HCT116 (cell line): ENCODE results near the gene SPATA16. TPM values are rescaled to one million over a fixed set of nuclear protein-coding genes. Genes with fewer than 3 reads are reported as not detected.

ENCODE experiments used
- ATAC-seq: fragments of 200-7000 bp; cut with Tn5 transposase; 2 replicates; pipeline ENCODE4 v1.9.1; 2020; ENCODE audit warnings: mild to moderate bottlenecking, moderate library complexity
- BruUV-seq: library from RNA; stranded (reverse); fragments of 400-500 nt; replicated peaks from 2 replicates; lab custom pipeline; 2021; lab: Mats Ljungman, UMichigan
- CTCF ChIA-PET: fragments of 300-600 bp; sonication (Branson Sonifier 250); formaldehyde crosslinking; loops from one replicate; lab custom pipeline; 2021; ENCODE audit warnings: antibody characterized with exemption; lab: Charles Lee
- POLR2A ChIA-PET: fragments of 300-600, 350-600 bp; sonication (Branson Sonifier 250); formaldehyde crosslinking; loops from one replicate; lab custom pipeline; 2021; ENCODE audit warnings: antibody characterized with exemption; lab: Charles Lee
- RAD21 ChIA-PET, 2 experiments: fragments of 300-600 bp; sonication (Branson Sonifier 250); formaldehyde crosslinking; loops; one replicate each; lab custom pipeline; 2023; ENCODE audit warnings: low total read pairs in 2 of 2; ENCODE audit not compliant: uncharacterized antibody in 2 of 2, unreplicated experiment in 2 of 2, low non-redundant PET in 1 of 2; lab: Charles Lee
- DNase-seq: peaks from one replicate; pipeline ENCODE4 v3.0.0-alpha.2; 2010; ENCODE audit warnings: low read depth, low spot score
- H2AFZ ChIP-seq: fragments of 200-600 bp; shearing (Covaris generic), sonication (generic); 2 replicates; pipeline ENCODE4 v1.6.1; 2017; ENCODE audit warnings: low read depth, mixed run types, mixed read lengths, antibody characterized with exemption, low read length; ENCODE audit not compliant: poor library complexity, severe bottlenecking
- H3K27ac ChIP-seq: 2 replicates; pipeline ENCODE4 v1.5.1; 2012; ENCODE audit warnings: low read depth, low read length
- H3K27me3 ChIP-seq: fragments of 200-600 bp; sonication (generic); 2 replicates; pipeline ENCODE4 v1.6.1; 2016; ENCODE audit warnings: mixed run types, low read length, mixed read lengths; ENCODE audit not compliant: insufficient read depth
- H3K36me3 ChIP-seq, 2 experiments: fragments of 200-500 bp in 1 of 2; fragments of 200-600 bp in 1 of 2; sonication (Bioruptor generic) in 1 of 2; sonication (generic) in 1 of 2; 2 replicates each; pipeline versions ENCODE4 v1.5.1 to v1.6.1; 2014 to 2016; ENCODE audit warnings: low read length in 2 of 2, inconsistent platforms in 1 of 2, mixed read lengths in 1 of 2, mixed run types in 1 of 2; ENCODE audit not compliant: insufficient read depth in 2 of 2, control insufficient read depth in 1 of 2
- H3K4me1 ChIP-seq, 2 experiments: fragments of 200-600 bp in 1 of 2; sonication (generic) in 1 of 2; 2 replicates each; pipeline versions ENCODE4 v1.5.1 to v1.6.1; 2012 to 2017; ENCODE audit warnings: low read length in 2 of 2, inconsistent platforms in 1 of 2, mild to moderate bottlenecking in 1 of 2, mixed read lengths in 1 of 2, mixed run types in 1 of 2, moderate library complexity in 1 of 2; ENCODE audit not compliant: insufficient read depth in 2 of 2, control insufficient read depth in 1 of 2
- H3K4me2 ChIP-seq: fragments of 200-600 bp; sonication (generic); 2 replicates; pipeline ENCODE4 v1.6.1; 2017; ENCODE audit warnings: mixed run types, low read length, mixed read lengths
- H3K4me3 ChIP-seq, 2 experiments: fragments of 200-600 bp in 1 of 2; sonication (generic) in 1 of 2; replicated peaks in 1 of 2; 2 replicates each; pipeline ENCODE4 v1.5.1; 2011 to 2016; ENCODE audit warnings: low read length in 2 of 2, control low read depth in 1 of 2, low read depth in 1 of 2, mild to moderate bottlenecking in 1 of 2, mixed read lengths in 1 of 2, mixed run types in 1 of 2
- H3K79me2 ChIP-seq: fragments of 200-600 bp; sonication (generic); 2 replicates; pipeline ENCODE4 v1.6.1; 2017; ENCODE audit warnings: mild to moderate bottlenecking, mixed run types, low read length, moderate library complexity, mixed read lengths; ENCODE audit not compliant: insufficient read depth
- H3K9ac ChIP-seq: fragments of 200-600 bp; sonication (generic); 2 replicates; pipeline ENCODE4 v1.6.1; 2016; ENCODE audit warnings: low read length, mixed read lengths
- H3K9me2 ChIP-seq: fragments of 200-600 bp; sonication (generic), shearing (Covaris generic); 2 replicates; pipeline ENCODE4 v1.6.1; 2017; ENCODE audit warnings: mixed run types, mild to moderate bottlenecking, moderate library complexity; ENCODE audit not compliant: insufficient read depth
- H3K9me3 ChIP-seq, 2 experiments: fragments of 200-500 bp in 1 of 2; fragments of 200-600 bp in 1 of 2; sonication (Bioruptor generic) in 1 of 2; sonication (generic) in 1 of 2; 2 replicates each; pipeline ENCODE4 v1.6.1; 2014 to 2017; ENCODE audit warnings: low read length in 2 of 2, mixed read lengths in 2 of 2, inconsistent platforms in 1 of 2, low read depth in 1 of 2, mild to moderate bottlenecking in 1 of 2, mixed run types in 1 of 2, moderate library complexity in 1 of 2; ENCODE audit not compliant: control insufficient read depth in 1 of 2, insufficient read depth in 1 of 2
- H4K20me1 ChIP-seq: fragments of 200-600 bp; sonication (generic), shearing (Covaris generic); 2 replicates; pipeline ENCODE4 v1.6.1; 2017; ENCODE audit warnings: mixed run types, mild to moderate bottlenecking, moderate library complexity; ENCODE audit not compliant: insufficient read depth
- CBX3 ChIP-seq: IDR thresholded peaks from 2 replicates; pipeline ENCODE4 v1.6.1; 2012; ENCODE audit warnings: low read depth
- CEBPB ChIP-seq: IDR thresholded peaks from 2 replicates; pipeline ENCODE4 v1.6.1; 2012; ENCODE audit warnings: low read depth
- EGR1 ChIP-seq: IDR thresholded peaks from 2 replicates; pipeline ENCODE4 v1.6.1; 2012; ENCODE audit warnings: low read depth
- ELF1 ChIP-seq: IDR thresholded peaks from 2 replicates; pipeline ENCODE4 v1.6.1; 2012; ENCODE audit warnings: low read depth, borderline replicate concordance
- EZH2 ChIP-seq: fragments of 200-600 bp; sonication (generic); IDR thresholded peaks from 2 replicates; pipeline ENCODE4 v1.6.1; 2017; ENCODE audit warnings: antibody characterized with exemption, mixed run types
- EZH2phosphoT487 ChIP-seq: fragments of 200-600 bp; IDR thresholded peaks from 2 replicates; pipeline ENCODE4 v1.6.1; 2018; ENCODE audit warnings: antibody characterized with exemption, borderline replicate concordance
- FOSL1 ChIP-seq: IDR thresholded peaks from 2 replicates; pipeline ENCODE4 v1.6.1; 2012; ENCODE audit warnings: low read depth
- JUND ChIP-seq: IDR thresholded peaks from 2 replicates; pipeline ENCODE4 v1.6.1; 2012
- POLR2A ChIP-seq: IDR thresholded peaks from 2 replicates; pipeline ENCODE4 v1.7.0; 2011; ENCODE audit warnings: borderline replicate concordance; ENCODE audit not compliant: insufficient read depth, insufficient read length; ENCODE audit errors: extremely low read depth
- POLR2AphosphoS5 ChIP-seq: IDR thresholded peaks from 2 replicates; pipeline ENCODE4 v1.6.1; 2011; ENCODE audit warnings: mild to moderate bottlenecking, low read depth, low read length, moderate library complexity
- RAD21 ChIP-seq: IDR thresholded peaks from 2 replicates; pipeline ENCODE4 v1.6.1; 2012; ENCODE audit warnings: low read depth, mild to moderate bottlenecking
- SIN3A ChIP-seq: IDR thresholded peaks from 2 replicates; pipeline ENCODE4 v1.6.1; 2012; ENCODE audit warnings: low read depth
- YY1 ChIP-seq: IDR thresholded peaks from 2 replicates; pipeline ENCODE4 v1.6.1; 2011; ENCODE audit warnings: low read length, low read depth, moderate library complexity, mild to moderate bottlenecking; ENCODE audit not compliant: insufficient replicate concordance; ENCODE audit errors: extremely low read depth
- ZNF274 ChIP-seq: fragments of 200-500 bp; sonication (Bioruptor generic); IDR thresholded peaks from 2 replicates; pipeline ENCODE4 v1.6.1; 2014; ENCODE audit warnings: mild to moderate bottlenecking, low read depth, low read length, inconsistent platforms
- intact Hi-C: fragments of 100-400 bp; cut with micrococcal nuclease; formaldehyde crosslinking; loops from 2 replicates; pipeline ENCODE4 v1.10.0; 2022
- total RNA-seq: library from RNA; stranded (reverse); gene quantifications from one replicate; pipeline ENCODE4 v1.2.1, GENCODE V29; 2021; ENCODE audit not compliant: unreplicated experiment
- TF ChIP-seq, protein P1 (sequence below), 3 experiments: fragments of 200-600 bp in 1 of 3; sonication (generic) in 1 of 3; IDR thresholded peaks in 2 of 3; conservative IDR thresholded peaks in 1 of 3; 2 replicates each; pipeline ENCODE4 v1.5.1; 2012 to 2017; ENCODE audit warnings: low read depth in 2 of 3, low read length in 2 of 3, antibody characterized with exemption in 1 of 3, borderline replicate concordance in 1 of 3, control low read depth in 1 of 3, mild to moderate bottlenecking in 1 of 3, mixed read lengths in 1 of 3, mixed run types in 1 of 3, moderate library complexity in 1 of 3; ENCODE audit not compliant: insufficient read depth in 1 of 3
- TF ChIP-seq, protein P2 (sequence below): IDR thresholded peaks from 2 replicates; pipeline ENCODE4 v1.6.1; 2012; ENCODE audit warnings: low read depth

The SPATA16 gene
- total RNA-seq, 1 experiment from 2014 or later = not detected

DNA sequence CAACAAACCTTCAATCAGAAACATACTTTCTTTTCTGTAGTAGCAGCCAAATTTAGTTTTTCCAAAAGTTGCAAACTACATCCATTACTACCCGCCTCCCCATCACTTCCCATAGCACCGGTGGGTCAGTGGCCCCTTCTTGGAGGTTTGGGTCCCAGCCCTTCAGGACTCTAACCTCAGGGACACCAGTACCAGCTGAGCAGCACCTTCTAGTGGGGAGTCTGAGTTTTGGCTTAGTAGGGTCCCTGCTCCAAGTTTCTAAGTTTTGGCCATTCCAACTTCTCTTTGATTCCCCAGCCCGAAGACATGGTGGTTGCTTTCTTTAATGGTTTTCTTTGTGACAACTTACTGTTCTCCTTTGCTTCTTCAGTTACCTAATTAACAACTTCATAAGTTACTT, 229.9 kb downstream of the SPATA16 start:
- H3K27ac ChIP-seq = no peak overlapping the region
- no peaks in the 10 kb centered on the region for H3K79me2 ChIP-seq
- ATAC-seq = no peak
- H3K4me2 ChIP-seq = no peak overlapping the region
- no peak overlapping the region for H3K9ac ChIP-seq
- no peaks in the 10 kb centered on the region for H4K20me1 ChIP-seq
- no peaks in the 10 kb centered on the region for H3K36me3 ChIP-seq
- no peak for TF ChIP-seq YY1
- no peak for TF ChIP-seq POLR2A
- TF ChIP-seq RAD21 = peak; percentile 12; the same call in 1 of the 2 replicates
- TF ChIP-seq, protein P1, sequence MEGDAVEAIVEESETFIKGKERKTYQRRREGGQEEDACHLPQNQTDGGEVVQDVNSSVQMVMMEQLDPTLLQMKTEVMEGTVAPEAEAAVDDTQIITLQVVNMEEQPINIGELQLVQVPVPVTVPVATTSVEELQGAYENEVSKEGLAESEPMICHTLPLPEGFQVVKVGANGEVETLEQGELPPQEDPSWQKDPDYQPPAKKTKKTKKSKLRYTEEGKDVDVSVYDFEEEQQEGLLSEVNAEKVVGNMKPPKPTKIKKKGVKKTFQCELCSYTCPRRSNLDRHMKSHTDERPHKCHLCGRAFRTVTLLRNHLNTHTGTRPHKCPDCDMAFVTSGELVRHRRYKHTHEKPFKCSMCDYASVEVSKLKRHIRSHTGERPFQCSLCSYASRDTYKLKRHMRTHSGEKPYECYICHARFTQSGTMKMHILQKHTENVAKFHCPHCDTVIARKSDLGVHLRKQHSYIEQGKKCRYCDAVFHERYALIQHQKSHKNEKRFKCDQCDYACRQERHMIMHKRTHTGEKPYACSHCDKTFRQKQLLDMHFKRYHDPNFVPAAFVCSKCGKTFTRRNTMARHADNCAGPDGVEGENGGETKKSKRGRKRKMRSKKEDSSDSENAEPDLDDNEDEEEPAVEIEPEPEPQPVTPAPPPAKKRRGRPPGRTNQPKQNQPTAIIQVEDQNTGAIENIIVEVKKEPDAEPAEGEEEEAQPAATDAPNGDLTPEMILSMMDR (IDR thresholded peaks at IDR 0.05 in 2 of 3, conservative IDR thresholded peaks at IDR 0.05 in 1 of 3; ENCODE audit: borderline replicate concordance in 1 of 3, insufficient read depth in 1 of 3, low read depth in 2 of 3, low read length in 2 of 3) = peak in 2 of 3 experiments; percentile 12 to 17; a peak in 1 of 6 replicates
- no peak for TF ChIP-seq EGR1
- no peak for TF ChIP-seq JUND
- DNase-seq = no peak
- no peaks in the 10 kb centered on the region for H3K4me1 ChIP-seq
- RAD21 ChIA-PET = no interaction called here
- CTCF ChIA-PET = no interaction called here
- intact Hi-C loops = no loop called here
- no peaks in the 10 kb centered on the region for H3K9me3 ChIP-seq
- H2AFZ ChIP-seq = no peak overlapping the region
- no peaks in the 10 kb centered on the region; the same call in 1 of the 2 replicates for H3K9me2 ChIP-seq
- BruUV-seq = no TSS peak
- no peaks in the 10 kb centered on the region for H3K27me3 ChIP-seq
- POLR2A ChIA-PET = no interaction called here
- H3K4me3 ChIP-seq = no peak overlapping the region

DNA sequence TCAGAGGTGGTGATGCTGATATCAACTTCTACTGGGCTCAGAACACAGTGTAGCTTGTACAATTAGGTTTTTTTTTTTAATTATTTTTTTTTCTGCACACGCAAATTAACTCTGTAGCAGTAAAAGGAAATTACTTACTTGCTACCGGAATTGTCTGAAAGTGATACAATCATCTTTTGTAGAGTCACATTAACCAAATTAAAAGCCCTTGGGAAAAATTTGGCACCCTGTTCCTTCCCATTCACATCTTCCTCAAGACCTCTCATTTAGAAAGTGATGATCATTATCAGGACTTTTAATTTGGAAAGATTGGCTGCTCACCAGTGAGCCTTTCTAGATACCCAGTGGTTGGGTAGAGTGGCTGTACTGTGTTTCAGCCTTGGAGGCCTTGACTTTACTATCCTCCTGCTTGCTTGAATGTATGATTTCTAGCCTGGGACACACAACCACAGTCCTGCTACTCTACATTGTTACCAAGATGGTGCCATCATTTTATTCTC, 232.2 kb downstream of the SPATA16 start:
- no peak overlapping the region for H3K27ac ChIP-seq
- no peaks in the 10 kb centered on the region for H3K4me1 ChIP-seq
- H3K4me3 ChIP-seq = no peak overlapping the region
- CTCF ChIA-PET = no interaction called here
- no peaks in the 10 kb centered on the region for H4K20me1 ChIP-seq
- POLR2A ChIA-PET = no interaction called here
- TF ChIP-seq EZH2 (no peak), POLR2AphosphoS5 (no peak), EZH2phosphoT487 (no peak), ELF1 (no peak), EGR1 (no peak), ZNF274 (no peak), POLR2A (no peak), CEBPB (no peak), FOSL1 (no peak), YY1 (no peak), CBX3 (no peak), SIN3A (no peak), JUND (no peak)
- TF ChIP-seq, protein P2, sequence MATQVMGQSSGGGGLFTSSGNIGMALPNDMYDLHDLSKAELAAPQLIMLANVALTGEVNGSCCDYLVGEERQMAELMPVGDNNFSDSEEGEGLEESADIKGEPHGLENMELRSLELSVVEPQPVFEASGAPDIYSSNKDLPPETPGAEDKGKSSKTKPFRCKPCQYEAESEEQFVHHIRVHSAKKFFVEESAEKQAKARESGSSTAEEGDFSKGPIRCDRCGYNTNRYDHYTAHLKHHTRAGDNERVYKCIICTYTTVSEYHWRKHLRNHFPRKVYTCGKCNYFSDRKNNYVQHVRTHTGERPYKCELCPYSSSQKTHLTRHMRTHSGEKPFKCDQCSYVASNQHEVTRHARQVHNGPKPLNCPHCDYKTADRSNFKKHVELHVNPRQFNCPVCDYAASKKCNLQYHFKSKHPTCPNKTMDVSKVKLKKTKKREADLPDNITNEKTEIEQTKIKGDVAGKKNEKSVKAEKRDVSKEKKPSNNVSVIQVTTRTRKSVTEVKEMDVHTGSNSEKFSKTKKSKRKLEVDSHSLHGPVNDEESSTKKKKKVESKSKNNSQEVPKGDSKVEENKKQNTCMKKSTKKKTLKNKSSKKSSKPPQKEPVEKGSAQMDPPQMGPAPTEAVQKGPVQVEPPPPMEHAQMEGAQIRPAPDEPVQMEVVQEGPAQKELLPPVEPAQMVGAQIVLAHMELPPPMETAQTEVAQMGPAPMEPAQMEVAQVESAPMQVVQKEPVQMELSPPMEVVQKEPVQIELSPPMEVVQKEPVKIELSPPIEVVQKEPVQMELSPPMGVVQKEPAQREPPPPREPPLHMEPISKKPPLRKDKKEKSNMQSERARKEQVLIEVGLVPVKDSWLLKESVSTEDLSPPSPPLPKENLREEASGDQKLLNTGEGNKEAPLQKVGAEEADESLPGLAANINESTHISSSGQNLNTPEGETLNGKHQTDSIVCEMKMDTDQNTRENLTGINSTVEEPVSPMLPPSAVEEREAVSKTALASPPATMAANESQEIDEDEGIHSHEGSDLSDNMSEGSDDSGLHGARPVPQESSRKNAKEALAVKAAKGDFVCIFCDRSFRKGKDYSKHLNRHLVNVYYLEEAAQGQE = no peak
- no peak for DNase-seq
- no peak overlapping the region for H3K4me2 ChIP-seq
- RAD21 ChIA-PET = no interaction called here
- H3K9me2 ChIP-seq = no peaks in the 10 kb centered on the region; the same call in 1 of the 2 replicates
- no peak overlapping the region for H3K9ac ChIP-seq
- H3K9me3 ChIP-seq = no peaks in the 10 kb centered on the region
- no TSS peak for BruUV-seq
- H3K27me3 ChIP-seq = no peaks in the 10 kb centered on the region
- no peaks in the 10 kb centered on the region for H3K36me3 ChIP-seq
- no peak overlapping the region for H2AFZ ChIP-seq
- intact Hi-C loops = no loop called here
- no peaks in the 10 kb centered on the region for H3K79me2 ChIP-seq
- ATAC-seq = no peak
